GM12865 (cell line): ENCODE data around the gene PSAP.

Source experiments
- DNase-seq: peaks from one replicate; pipeline ENCODE4 v3.0.0; 2010; ENCODE audit warnings: low read depth
- H3K4me3 ChIP-seq: 2 replicates; pipeline ENCODE4 v1.5.1; 2011; ENCODE audit warnings: mild to moderate bottlenecking, low read depth, low read length, control low read depth
- TF ChIP-seq, protein P1 (sequence below): IDR thresholded peaks from 2 replicates; pipeline ENCODE4 v1.5.1; 2011; ENCODE audit warnings: low read length, control low read depth, low read depth, inconsistent platforms; ENCODE audit not compliant: insufficient read depth; ENCODE audit errors: missing control alignments

The PSAP gene

DNA sequence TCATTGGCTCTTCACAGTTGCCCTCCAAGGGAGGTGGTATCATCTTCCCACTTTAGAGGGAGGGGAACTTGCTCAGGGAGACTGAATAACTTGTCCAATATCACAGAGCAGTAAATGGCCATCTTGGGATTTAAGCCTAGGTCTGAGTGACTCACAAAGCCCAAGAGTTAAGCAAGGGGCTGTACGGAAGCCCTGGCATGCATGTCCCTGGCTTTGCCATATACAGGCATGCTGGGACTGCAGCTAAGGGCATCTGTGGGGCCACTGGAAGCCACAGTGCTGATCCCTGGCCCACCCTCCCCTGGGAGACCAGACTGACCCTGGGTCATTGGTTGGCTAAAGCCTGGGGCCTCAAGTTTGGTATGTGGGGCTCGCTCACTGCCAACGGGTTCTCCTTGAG lies 80.8 kb downstream of the PSAP start:
- H3K4me3 ChIP-seq, result no peak overlapping the region
- no peak for DNase-seq
- TF ChIP-seq, protein P1, sequence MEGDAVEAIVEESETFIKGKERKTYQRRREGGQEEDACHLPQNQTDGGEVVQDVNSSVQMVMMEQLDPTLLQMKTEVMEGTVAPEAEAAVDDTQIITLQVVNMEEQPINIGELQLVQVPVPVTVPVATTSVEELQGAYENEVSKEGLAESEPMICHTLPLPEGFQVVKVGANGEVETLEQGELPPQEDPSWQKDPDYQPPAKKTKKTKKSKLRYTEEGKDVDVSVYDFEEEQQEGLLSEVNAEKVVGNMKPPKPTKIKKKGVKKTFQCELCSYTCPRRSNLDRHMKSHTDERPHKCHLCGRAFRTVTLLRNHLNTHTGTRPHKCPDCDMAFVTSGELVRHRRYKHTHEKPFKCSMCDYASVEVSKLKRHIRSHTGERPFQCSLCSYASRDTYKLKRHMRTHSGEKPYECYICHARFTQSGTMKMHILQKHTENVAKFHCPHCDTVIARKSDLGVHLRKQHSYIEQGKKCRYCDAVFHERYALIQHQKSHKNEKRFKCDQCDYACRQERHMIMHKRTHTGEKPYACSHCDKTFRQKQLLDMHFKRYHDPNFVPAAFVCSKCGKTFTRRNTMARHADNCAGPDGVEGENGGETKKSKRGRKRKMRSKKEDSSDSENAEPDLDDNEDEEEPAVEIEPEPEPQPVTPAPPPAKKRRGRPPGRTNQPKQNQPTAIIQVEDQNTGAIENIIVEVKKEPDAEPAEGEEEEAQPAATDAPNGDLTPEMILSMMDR, result no peak

GRCh38 chr10:71769279-71769823 lies 81.7 kb downstream of the PSAP start:
- TF ChIP-seq, protein P1, result no peak
- peak overlapping the region; percentile 57 for H3K4me3 ChIP-seq
- DNase-seq, result peak; percentile 74

- no peak for DNase-seq
- no peak overlapping the region for H3K4me3 ChIP-seq
- TF ChIP-seq, protein P1, result no peak
Observed at GRCh38 chr10:71767420-71768035, 83.5 kb downstream of the PSAP start.

- DNase-seq, result peak; percentile 66
- TF ChIP-seq, protein P1, result no peak
- H3K4me3 ChIP-seq, result no peak overlapping the region
Observed at GRCh38 chr10:71766717-71767419, 84.2 kb downstream of the PSAP start.
